ENCODE data around the gene DPF1. TPM values are rescaled to one million over a fixed set of nuclear protein-coding genes. Genes with fewer than 3 reads are reported as not detected.
A peak's percentile ranks its signal among the peaks of the same experiment; 100 is the strongest.

The DPF1 gene
- total RNA-seq, 1 donor from 2014 or later: 4.8 TPM

DNA sequence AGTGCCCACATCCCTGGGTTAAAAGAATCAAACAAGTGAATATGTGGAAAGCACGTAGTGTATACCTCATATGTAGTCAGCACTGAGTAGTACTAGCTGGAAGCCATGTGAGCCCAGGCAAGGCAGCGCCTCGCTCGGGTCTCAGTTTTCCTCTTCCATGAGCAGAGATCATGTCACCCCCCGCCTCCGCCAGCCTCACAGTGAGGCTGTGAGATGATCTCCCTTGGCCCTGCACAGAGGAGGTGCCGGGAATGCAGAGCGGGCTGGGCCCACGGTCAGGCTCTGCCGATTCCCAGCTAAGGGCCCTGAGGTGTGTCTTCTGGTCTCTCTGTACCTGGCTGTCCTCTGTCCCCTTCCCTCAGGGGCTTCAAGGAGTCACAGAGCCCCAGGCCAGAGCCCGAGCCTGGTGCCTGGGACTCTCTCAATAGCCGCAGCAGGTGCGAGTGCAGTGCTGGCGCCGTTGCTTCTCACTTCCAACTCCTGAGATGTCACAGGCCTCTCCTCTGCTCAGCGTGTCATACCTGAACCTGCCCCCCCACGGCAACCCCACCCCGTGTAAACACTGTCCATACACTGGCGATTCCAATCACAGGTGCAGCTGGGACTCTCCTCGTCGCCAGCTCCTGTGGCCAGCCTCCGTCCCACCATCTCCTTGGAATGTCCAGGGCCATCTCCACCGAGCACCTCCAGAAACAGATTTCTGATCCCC, 26.9 kb downstream of the DPF1 start:
- TF ChIP-seq, protein P1, sequence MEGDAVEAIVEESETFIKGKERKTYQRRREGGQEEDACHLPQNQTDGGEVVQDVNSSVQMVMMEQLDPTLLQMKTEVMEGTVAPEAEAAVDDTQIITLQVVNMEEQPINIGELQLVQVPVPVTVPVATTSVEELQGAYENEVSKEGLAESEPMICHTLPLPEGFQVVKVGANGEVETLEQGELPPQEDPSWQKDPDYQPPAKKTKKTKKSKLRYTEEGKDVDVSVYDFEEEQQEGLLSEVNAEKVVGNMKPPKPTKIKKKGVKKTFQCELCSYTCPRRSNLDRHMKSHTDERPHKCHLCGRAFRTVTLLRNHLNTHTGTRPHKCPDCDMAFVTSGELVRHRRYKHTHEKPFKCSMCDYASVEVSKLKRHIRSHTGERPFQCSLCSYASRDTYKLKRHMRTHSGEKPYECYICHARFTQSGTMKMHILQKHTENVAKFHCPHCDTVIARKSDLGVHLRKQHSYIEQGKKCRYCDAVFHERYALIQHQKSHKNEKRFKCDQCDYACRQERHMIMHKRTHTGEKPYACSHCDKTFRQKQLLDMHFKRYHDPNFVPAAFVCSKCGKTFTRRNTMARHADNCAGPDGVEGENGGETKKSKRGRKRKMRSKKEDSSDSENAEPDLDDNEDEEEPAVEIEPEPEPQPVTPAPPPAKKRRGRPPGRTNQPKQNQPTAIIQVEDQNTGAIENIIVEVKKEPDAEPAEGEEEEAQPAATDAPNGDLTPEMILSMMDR (IDR thresholded peaks at IDR 0.05; ENCODE audit: unreplicated experiment): no peak
- Mint-ChIP-seq H3K36me3 (ENCODE audit: insufficient read depth) (peaks cover 25% of the 10 kb centered on the region), H3K27me3 (no peaks in the 10 kb centered on the region), H3K27ac (peak overlapping the region; percentile 65), H3K4me3 (ENCODE audit: low read depth) (no peak overlapping the region), H3K4me1 (ENCODE audit: low read depth) (no peaks in the 10 kb centered on the region), H3K9me3 (ENCODE audit: low read depth) (no peaks in the 10 kb centered on the region)
- DNase-seq (ENCODE audit: low spot score, unreplicated experiment): no peak

DNA sequence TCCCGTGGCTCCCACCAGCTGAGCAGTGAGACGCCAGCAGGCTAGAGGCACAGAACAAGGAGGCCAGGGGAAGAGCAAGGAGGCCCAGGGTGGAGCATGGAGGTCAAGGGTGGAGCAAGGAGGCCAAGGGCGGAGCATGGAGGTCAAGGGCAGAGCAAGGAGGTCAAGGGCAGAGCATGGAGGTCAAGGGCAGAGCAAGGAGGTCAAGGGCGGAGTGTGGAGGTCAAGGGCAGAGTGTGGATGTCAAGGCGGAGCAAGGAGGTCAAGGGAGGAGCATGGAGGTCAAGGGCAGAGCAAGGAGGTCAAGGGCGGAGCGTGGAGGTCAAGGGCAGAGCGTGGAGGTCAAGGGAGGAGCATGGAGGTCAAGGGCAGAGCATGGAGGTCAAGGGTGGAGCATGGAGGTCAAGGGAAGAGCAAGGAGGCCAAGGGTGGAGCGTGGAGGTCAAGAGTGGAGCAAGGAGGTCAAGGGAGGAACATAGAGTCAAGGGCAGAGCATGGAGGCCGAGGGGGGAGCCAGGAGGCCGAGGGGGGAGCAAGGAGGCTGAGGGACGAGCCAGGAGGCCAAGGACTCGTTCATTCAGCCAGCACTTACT, 27.7 kb downstream of the DPF1 start:
- Mint-ChIP-seq H3K4me1 (ENCODE audit: low read depth) (no peaks in the 10 kb centered on the region), H3K27me3 (no peaks in the 10 kb centered on the region), H3K9me3 (ENCODE audit: low read depth) (no peaks in the 10 kb centered on the region), H3K4me3 (ENCODE audit: low read depth) (no peak overlapping the region), H3K36me3 (ENCODE audit: insufficient read depth) (peaks cover 20% of the 10 kb centered on the region), H3K27ac (peak overlapping the region; percentile 62)
- DNase-seq (ENCODE audit: low spot score, unreplicated experiment): no peak
- TF ChIP-seq, protein P1 (IDR thresholded peaks at IDR 0.05; ENCODE audit: unreplicated experiment): no peak

DNA sequence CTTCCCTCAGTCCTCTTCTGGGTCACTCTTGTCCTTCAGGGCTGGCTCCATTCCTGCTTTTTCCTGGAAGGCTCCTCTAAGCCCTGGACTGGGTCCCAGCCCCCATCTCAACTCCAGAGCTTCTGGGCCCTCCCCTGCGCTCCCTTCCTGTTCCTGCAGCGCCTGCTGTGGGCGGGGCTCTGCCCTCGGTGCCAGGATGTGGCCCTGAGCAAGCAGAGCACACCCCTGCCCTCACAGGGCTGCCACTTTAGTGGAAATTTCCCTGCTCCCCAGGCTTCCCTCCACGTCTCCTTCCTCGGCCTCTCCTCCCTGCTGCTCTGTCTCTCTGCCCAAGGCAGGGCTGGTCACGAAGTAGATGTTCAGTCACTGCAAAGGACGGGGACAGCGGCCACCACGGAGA, 28.8 kb downstream of the DPF1 start:
- no peak overlapping the region for H3K27ac Mint-ChIP-seq

DNA sequence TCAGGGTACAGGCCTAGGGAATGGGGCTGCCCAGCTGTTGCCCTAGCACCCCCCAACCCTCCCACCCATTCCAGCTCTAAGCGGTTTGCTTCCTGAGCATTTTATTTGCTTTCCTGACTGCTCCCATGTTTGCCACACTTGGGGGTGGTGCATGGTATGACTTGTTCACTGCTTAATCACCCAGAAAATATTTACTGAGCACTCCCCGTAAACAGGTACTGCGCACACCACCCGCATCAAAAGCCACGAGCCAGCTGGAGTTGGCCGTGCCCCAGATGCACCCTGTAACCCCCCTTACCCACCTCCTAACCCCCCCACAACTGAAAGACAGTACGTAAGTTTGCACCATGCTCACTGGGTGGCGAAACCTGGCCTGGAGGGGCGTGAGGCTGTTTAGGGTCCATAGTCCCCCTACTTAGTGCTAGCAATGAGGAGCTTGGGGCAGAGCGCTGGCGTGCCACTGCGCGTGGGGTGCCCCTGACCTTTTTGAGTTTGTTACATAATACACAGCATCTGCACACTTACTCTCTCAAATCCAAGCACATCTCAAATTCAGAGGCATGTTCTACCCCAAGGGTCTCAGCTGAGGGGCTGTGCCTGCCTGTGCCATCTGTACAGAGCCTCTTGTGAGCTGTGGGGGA, 29.8 kb downstream of the DPF1 start:
- H3K27ac Mint-ChIP-seq: no peak overlapping the region
- no peak for DNase-seq (ENCODE audit: low spot score, unreplicated experiment)
- H3K4me3 Mint-ChIP-seq (ENCODE audit: low read depth): no peak overlapping the region
- H3K4me1 Mint-ChIP-seq (ENCODE audit: low read depth): no peaks in the 10 kb centered on the region
- no peaks in the 10 kb centered on the region for H3K9me3 Mint-ChIP-seq (ENCODE audit: low read depth)
- H3K36me3 Mint-ChIP-seq (ENCODE audit: insufficient read depth): peaks cover 18% of the 10 kb centered on the region
- TF ChIP-seq, protein P1 (IDR thresholded peaks at IDR 0.05; ENCODE audit: unreplicated experiment): no peak
- H3K27me3 Mint-ChIP-seq: no peaks in the 10 kb centered on the region

More for the DNA sequence above, 28.8 kb downstream of the DPF1 start:
- no peak for DNase-seq (ENCODE audit: low spot score, unreplicated experiment)
- TF ChIP-seq, protein P1 (IDR thresholded peaks at IDR 0.05; ENCODE audit: unreplicated experiment): no peak
- Mint-ChIP-seq H3K27me3 (no peaks in the 10 kb centered on the region), H3K9me3 (ENCODE audit: low read depth) (no peaks in the 10 kb centered on the region), H3K4me1 (ENCODE audit: low read depth) (no peaks in the 10 kb centered on the region), H3K36me3 (ENCODE audit: insufficient read depth) (peaks cover 17% of the 10 kb centered on the region), H3K4me3 (ENCODE audit: low read depth) (no peak overlapping the region)

DNA sequence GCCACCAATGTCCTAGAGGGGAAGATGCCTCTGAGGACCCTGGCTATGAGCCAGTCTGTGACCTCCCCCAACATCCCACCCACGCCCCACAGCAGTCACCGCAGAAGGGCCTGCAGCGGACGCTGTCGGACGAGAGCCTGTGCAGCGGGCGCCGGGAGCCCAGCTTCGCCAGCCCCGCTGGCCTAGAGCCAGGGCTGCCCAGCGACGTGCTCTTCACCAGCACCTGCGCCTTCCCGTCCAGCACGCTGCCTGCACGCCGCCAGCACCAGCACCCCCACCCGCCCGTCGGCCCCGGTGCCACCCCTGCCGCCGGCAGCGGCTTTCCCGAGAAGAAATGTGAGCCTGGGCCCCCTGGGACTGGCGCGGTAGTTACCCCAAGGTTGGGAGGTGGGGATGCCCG, 30.6 kb downstream of the DPF1 start:
- H3K9me3 Mint-ChIP-seq (ENCODE audit: low read depth): no peaks in the 10 kb centered on the region
- H3K4me1 Mint-ChIP-seq (ENCODE audit: low read depth): no peaks in the 10 kb centered on the region
- H3K27me3 Mint-ChIP-seq: no peaks in the 10 kb centered on the region
- H3K4me3 Mint-ChIP-seq (ENCODE audit: low read depth): no peak overlapping the region
- no peak for DNase-seq (ENCODE audit: low spot score, unreplicated experiment)
- H3K27ac Mint-ChIP-seq: no peak overlapping the region
- TF ChIP-seq, protein P1 (IDR thresholded peaks at IDR 0.05; ENCODE audit: unreplicated experiment): no peak
- peaks cover 20% of the 10 kb centered on the region for H3K36me3 Mint-ChIP-seq (ENCODE audit: insufficient read depth)

Measured in progenitor cell of endocrine pancreas (in vitro differentiated cells).